ENCODE data around the gene PHACTR4.
A peak's percentile ranks its signal among the peaks of the same experiment; 100 is the strongest.
"Not testable (repeated sequence)": the region's sequence is repeated elsewhere in the genome, so short reads cannot be mapped to it uniquely, and the experiment has no call there.

The PHACTR4 gene

GRCh38 chr1:28373450-28373849 is 3.9 kb downstream of the PHACTR4 start:
- not testable (repeated sequence) for DNase-seq

GRCh38 chr1:28374297-28374696 is 4.8 kb downstream of the PHACTR4 start:
- DNase-seq: no peak

GRCh38 chr1:28375598-28375997 is 6.1 kb downstream of the PHACTR4 start:
- DNase-seq: not testable (repeated sequence)

- not testable (repeated sequence) for DNase-seq
Observed at GRCh38 chr1:28376195-28376594, 6.7 kb downstream of the PHACTR4 start.

GRCh38 chr1:28378906-28379305 is 9.4 kb downstream of the PHACTR4 start:
- DNase-seq: no peak

- no peak for DNase-seq
Observed at GRCh38 chr1:28380394-28380793, 10.9 kb downstream of the PHACTR4 start.

- DNase-seq: not testable (repeated sequence)
Observed at GRCh38 chr1:28383785-28384184, 14.2 kb downstream of the PHACTR4 start.

- no peak for DNase-seq
Observed at GRCh38 chr1:28392027-28392652, 22.6 kb downstream of the PHACTR4 start.

- no peak for DNase-seq
Observed at GRCh38 chr1:28394136-28394535, 24.6 kb downstream of the PHACTR4 start.

GRCh38 chr1:28395181-28395580 is 25.6 kb downstream of the PHACTR4 start:
- no peak for DNase-seq

GRCh38 chr1:28401760-28402159 is 32.2 kb downstream of the PHACTR4 start:
- no peak for DNase-seq

GRCh38 chr1:28409090-28409489 is 39.5 kb downstream of the PHACTR4 start:
- DNase-seq: no peak

GRCh38 chr1:28411656-28412055 is 42.1 kb downstream of the PHACTR4 start:
- no peak for DNase-seq

GRCh38 chr1:28412731-28413130 is 43.2 kb downstream of the PHACTR4 start:
- DNase-seq: no peak

- DNase-seq: no peak
Observed at GRCh38 chr1:28416509-28417194, 47.1 kb downstream of the PHACTR4 start.

GRCh38 chr1:28417441-28417922 is 47.9 kb downstream of the PHACTR4 start:
- peak; percentile 51 for DNase-seq

- DNase-seq: no peak
Observed at GRCh38 chr1:28417926-28418637, 48.5 kb downstream of the PHACTR4 start.

- no peak for DNase-seq
Observed at GRCh38 chr1:28421744-28422143, 52.2 kb downstream of the PHACTR4 start.

- no peak for DNase-seq
Observed at GRCh38 chr1:28426831-28427230, 57.3 kb downstream of the PHACTR4 start.

- no peak for DNase-seq
Observed at GRCh38 chr1:28428012-28428411, 58.5 kb downstream of the PHACTR4 start.

- DNase-seq: no peak
Observed at GRCh38 chr1:28428990-28429520, 59.5 kb downstream of the PHACTR4 start.

GRCh38 chr1:28436211-28436769 is 66.8 kb downstream of the PHACTR4 start:
- no peak for DNase-seq

GRCh38 chr1:28437264-28437923 is 67.9 kb downstream of the PHACTR4 start:
- DNase-seq: no peak
